Skeletal muscle tissue (tissue), 4 donors: ENCODE measurements around the gene RYR2. TPM values are rescaled to one million over a fixed set of nuclear protein-coding genes. Genes with fewer than 3 reads are reported as not detected.
"Not testable (repeated sequence)": the region's sequence is repeated elsewhere in the genome, so short reads cannot be mapped to it uniquely, and the experiment has no call there.

Source experiments
- H3K27ac ChIP-seq: one replicate; pipeline ENCODE4 v1.7.0; 2013; ENCODE audit warnings: mild to moderate bottlenecking, low read depth, low read length, inconsistent platforms
- H3K27me3 ChIP-seq, 3 donors: one replicate each; pipeline ENCODE4 v1.7.0; 2013; ENCODE audit warnings: low read length in 3 of 3; ENCODE audit not compliant: control insufficient read depth in 3 of 3, insufficient read depth in 3 of 3
- H3K36me3 ChIP-seq, 3 donors: one replicate each; pipeline ENCODE4 v1.7.0; 2013; ENCODE audit warnings: low read length in 3 of 3; ENCODE audit not compliant: control insufficient read depth in 3 of 3, insufficient read depth in 3 of 3
- H3K4me1 ChIP-seq, 3 donors: one replicate each; pipeline ENCODE4 v1.7.0; 2013; ENCODE audit warnings: low read length in 3 of 3, mild to moderate bottlenecking in 3 of 3; ENCODE audit not compliant: control insufficient read depth in 3 of 3, insufficient read depth in 3 of 3
- H3K4me3 ChIP-seq, 3 donors: one replicate each; pipeline ENCODE4 v1.7.0; 2013; ENCODE audit warnings: low read length in 3 of 3
- H3K9ac ChIP-seq, 3 donors: one replicate each; pipeline ENCODE4 v1.7.0; 2013; ENCODE audit warnings: low read length in 3 of 3, mild to moderate bottlenecking in 3 of 3, moderate library complexity in 2 of 3, low read depth in 1 of 3
- H3K9me3 ChIP-seq, 3 donors: one replicate each; pipeline ENCODE4 v1.7.0; 2013; ENCODE audit warnings: low read length in 3 of 3; ENCODE audit not compliant: control insufficient read depth in 3 of 3
- total RNA-seq: library from RNA; depleted of rRNA; stranded (reverse); fragments of >200 nt; gene quantifications from one replicate; pipeline ENCODE4 v1.2.3, GENCODE V29; 2014
- donor health status: Osteomylitis.

Gene RYR2
- total RNA-seq, 1 donor from 2014 or later, result 5.7 TPM

DNA sequence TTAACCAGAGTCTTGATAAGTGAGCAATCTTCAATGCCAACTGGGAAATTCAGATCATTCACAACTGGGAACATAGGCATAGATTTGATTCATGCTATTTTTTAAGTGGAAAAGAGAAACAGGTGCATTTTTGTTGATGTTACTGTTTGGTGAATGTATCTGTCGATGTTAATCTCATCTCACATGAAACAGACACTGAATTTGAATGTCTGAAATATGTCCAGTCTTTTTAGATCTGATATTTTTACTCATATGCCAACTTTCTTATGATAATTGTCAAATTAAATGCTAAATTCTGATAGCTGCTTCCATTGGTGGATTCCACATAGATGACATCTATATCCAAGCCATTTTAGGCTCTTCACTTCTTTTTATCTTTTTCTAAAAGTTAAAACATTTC, 213.1 kb downstream of the RYR2 start:
- Histone ChIP-seq H3K9ac (no peak overlapping the region), H3K36me3 (no peaks in the 10 kb centered on the region), H3K27ac (no peak overlapping the region), H3K9me3 (no peaks in the 10 kb centered on the region), H3K4me1 (no peaks in the 10 kb centered on the region), H3K4me3 (no peak overlapping the region), H3K27me3 (no peaks in the 10 kb centered on the region)

DNA sequence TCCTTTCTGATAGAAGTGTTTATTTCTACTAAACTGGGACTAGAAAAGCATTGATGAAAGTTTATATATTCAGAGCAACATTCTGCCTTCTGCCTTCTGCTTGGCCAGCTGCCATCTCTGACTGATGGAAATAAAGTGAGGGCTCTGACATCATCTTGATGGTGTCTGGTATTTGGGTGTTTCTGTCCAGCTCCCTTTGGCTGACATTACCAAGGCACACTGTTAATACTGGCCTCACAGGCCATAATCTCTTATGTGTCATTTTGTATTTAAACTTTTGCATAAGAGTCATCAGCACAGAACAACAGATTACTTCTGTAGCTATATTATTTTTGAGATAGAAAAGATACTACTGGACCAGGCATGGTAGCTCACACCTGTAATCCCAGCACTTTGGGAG, 216.9 kb downstream of the RYR2 start:
- Histone ChIP-seq H3K36me3 (no peaks in the 10 kb centered on the region), H3K9me3 (no peaks in the 10 kb centered on the region), H3K9ac (no peak overlapping the region), H3K27me3 (no peaks in the 10 kb centered on the region), H3K4me3 (no peak overlapping the region), H3K27ac (no peak overlapping the region), H3K4me1 (no peaks in the 10 kb centered on the region)

DNA sequence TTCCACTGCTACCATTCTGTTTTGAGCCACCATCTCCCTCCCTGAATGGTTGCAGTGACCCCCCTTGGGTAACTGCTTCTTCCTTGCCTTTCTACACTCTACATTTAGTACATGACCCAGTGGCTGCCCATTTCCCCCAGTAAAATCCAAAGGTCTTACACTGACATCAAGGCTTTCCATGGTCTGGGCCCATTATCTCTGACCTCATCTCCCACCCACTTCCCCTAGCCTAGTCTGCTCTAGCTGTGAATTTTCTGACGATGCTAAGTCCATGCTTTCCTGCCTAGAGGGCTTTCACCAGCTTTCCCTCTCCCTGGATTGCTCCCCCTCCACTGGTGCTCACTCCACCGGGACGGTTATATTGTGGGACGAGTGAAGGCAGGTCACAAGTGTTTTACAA, 219.2 kb downstream of the RYR2 start:
- Histone ChIP-seq H3K9me3 (no peaks in the 10 kb centered on the region), H3K4me3 (no peak overlapping the region), H3K36me3 (no peaks in the 10 kb centered on the region), H3K27ac (no peak overlapping the region), H3K4me1 (no peaks in the 10 kb centered on the region), H3K27me3 (no peaks in the 10 kb centered on the region), H3K9ac (no peak overlapping the region)

DNA sequence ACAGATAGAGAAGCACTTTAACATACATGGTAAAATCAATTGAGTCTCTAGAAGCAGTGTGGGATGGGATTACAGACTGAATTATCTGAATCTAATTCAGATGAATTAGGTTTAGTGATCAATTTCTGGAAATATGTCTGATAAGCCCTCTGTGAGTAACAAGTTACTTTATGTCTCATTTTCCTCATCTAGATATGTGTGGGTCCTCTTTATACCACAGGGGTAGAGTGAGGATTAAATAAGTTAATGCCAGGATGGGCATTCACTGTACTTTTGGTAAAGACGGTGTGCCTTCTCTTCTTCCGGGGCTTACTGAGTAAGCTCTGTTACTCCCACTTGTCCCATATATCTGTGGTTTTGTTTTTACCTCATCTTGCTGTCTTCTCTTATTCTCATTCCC, 225.8 kb downstream of the RYR2 start:
- no peaks in the 10 kb centered on the region for H3K9me3 ChIP-seq
- H3K9ac ChIP-seq, result no peak overlapping the region
- no peak overlapping the region for H3K4me3 ChIP-seq
- no peaks in the 10 kb centered on the region for H3K36me3 ChIP-seq
- H3K27me3 ChIP-seq, result no peaks in the 10 kb centered on the region
- H3K27ac ChIP-seq, result no peak overlapping the region
- no peaks in the 10 kb centered on the region for H3K4me1 ChIP-seq

DNA sequence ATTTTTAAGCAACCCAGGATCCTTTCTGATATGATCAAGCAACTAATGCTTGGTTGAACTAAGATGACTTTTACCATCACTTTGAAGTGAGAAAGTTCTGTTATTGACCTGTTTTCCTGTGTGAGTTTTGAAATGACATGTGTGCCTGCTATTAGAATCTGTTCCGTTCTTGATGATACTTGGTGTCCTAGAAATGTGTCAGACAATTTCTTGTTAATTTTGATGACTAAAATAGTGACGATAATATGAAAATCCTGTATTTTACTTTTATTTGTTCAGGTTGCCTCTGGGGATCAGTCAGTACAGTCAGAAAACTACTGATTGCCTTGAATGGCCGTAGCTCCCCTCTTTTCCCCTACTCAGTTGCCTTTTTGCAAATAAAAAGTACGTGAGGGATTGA, 228.0 kb downstream of the RYR2 start:
- no peak overlapping the region for H3K4me3 ChIP-seq
- H3K4me1 ChIP-seq, result no peaks in the 10 kb centered on the region
- H3K27ac ChIP-seq, result no peak overlapping the region

DNA sequence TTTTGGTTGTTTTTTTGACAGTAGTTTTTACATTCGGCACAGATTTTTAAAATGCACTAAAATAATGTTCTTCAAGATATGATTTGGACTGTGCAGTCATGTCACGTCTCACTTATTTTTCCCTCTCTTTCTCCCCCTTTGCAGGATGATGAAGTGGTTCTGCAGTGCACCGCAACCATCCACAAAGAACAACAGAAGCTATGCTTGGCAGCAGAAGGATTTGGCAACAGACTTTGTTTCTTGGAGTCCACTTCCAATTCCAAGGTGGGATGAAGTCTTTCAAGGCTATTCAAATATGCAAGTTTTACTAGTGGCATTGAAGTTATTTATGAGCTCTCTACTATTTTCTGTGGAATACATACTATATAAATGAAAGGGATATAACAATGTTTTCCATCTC, 228.4 kb downstream of the RYR2 start:
- Histone ChIP-seq H3K36me3 (no peaks in the 10 kb centered on the region), H3K9me3 (no peaks in the 10 kb centered on the region), H3K27ac (no peak overlapping the region), H3K4me3 (no peak overlapping the region), H3K27me3 (no peaks in the 10 kb centered on the region), H3K9ac (no peak overlapping the region), H3K4me1 (no peaks in the 10 kb centered on the region)

More for the DNA sequence above, 228.0 kb downstream of the RYR2 start:
- H3K36me3 ChIP-seq, result no peaks in the 10 kb centered on the region
- no peak overlapping the region for H3K9ac ChIP-seq
- H3K27me3 ChIP-seq, result no peaks in the 10 kb centered on the region
- no peaks in the 10 kb centered on the region for H3K9me3 ChIP-seq

DNA sequence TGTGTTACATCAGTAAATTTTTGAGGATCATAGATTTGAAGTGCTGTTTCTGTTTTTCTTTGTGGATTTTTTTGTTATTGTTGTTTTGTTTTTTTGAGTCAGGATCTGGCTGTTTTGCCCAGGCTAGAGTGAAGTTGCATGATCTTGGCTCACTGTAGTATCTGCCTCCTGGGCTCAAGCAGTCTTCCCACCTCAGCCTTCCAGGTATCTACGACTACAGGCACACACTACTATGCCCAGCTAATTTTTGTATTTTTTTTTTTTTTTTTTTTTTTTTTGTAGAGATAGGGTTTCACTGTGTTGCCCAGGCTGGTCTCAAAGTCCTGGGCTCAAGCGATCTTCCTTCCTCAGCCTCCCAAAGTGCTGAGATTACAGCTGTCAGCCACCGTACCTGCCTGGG, 236.0 kb downstream of the RYR2 start:
- H3K27ac ChIP-seq, H3K9me3 ChIP-seq, H3K4me1 ChIP-seq, H3K27me3 ChIP-seq, H3K4me3 ChIP-seq, H3K36me3 ChIP-seq, H3K9ac ChIP-seq: not testable (repeated sequence)

DNA sequence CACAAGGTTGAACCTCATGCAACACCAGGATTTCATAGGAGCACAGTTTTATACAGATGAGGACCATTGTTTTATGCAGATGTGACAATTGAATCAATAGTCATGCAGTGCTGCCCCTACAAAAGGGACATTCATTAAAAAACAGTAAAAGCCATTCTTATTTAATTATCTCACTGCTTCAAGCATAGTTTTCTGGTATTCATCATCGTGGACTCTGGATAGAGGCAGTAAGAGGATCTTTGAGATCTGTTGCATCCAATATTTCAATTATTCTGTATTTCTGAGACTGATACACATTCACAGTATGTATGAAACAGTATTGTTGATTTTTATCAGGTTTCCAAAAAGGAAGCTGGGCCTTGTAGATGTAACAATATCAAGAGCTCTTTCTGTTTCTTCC, 237.6 kb downstream of the RYR2 start:
- H3K4me1 ChIP-seq, result no peaks in the 10 kb centered on the region
- H3K4me3 ChIP-seq, result no peak overlapping the region
- no peaks in the 10 kb centered on the region for H3K36me3 ChIP-seq
- H3K9me3 ChIP-seq, result no peaks in the 10 kb centered on the region
- H3K27me3 ChIP-seq, result no peaks in the 10 kb centered on the region
- H3K9ac ChIP-seq, result no peak overlapping the region
- no peak overlapping the region for H3K27ac ChIP-seq

DNA sequence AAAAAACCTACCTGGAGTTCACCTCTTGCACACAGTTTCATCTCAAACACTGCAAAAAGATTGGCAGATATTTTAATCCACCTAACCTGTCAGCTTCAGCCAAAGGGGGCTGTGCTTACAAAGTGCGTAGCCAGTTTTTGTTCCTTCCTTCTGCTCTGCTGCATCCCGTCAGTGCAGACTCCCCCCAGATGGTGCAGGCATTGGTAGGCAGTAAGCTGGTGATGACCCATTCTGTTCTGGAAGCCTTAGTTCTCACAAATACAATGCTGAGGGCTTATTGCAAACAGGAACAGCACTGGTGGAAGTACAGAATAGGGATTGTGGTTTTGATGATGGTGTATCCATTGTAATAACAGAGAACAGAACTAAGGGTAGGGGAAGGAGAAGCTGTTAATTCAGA, 239.5 kb downstream of the RYR2 start:
- no peak overlapping the region for H3K4me3 ChIP-seq
- H3K4me1 ChIP-seq, result no peaks in the 10 kb centered on the region
- H3K9me3 ChIP-seq, result no peaks in the 10 kb centered on the region
- H3K36me3 ChIP-seq, result no peaks in the 10 kb centered on the region
- H3K27ac ChIP-seq, result no peak overlapping the region
- H3K9ac ChIP-seq, result no peak overlapping the region
- no peaks in the 10 kb centered on the region for H3K27me3 ChIP-seq

DNA sequence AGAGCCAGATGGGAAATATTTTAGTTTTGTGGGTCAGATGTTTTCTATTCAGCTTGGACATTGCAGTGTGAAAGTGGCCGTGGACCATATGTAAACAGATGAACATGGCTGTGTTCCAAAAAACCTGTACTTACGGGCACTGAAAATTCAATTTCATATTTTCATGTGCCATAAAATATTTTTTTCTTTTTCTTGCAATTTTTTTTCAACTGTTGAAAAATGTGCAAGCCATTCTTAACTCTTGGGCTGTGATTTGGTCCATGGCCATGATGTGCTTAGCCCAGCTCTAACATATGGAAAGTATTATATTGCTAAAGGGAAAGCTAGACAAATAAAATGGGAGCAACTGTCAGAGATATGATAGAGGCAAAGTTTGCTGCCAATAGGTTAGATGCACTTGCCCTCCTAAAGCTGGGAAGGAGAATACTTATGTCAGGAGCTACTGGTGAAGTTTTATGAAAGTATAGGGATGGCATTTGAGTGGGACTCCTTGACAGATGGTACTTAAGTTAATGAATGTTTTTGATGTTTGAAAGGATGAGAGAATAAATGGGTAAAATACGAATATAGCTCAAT, 240.3 kb downstream of the RYR2 start:
- Histone ChIP-seq H3K9me3 (no peaks in the 10 kb centered on the region), H3K36me3 (no peaks in the 10 kb centered on the region), H3K4me3 (no peak overlapping the region), H3K9ac (no peak overlapping the region), H3K27me3 (no peaks in the 10 kb centered on the region), H3K4me1 (no peaks in the 10 kb centered on the region), H3K27ac (no peak overlapping the region)
